H1 (cell line): ENCODE measurements around the gene TMEM129. TPM values are rescaled to one million over a fixed set of nuclear protein-coding genes. Genes with fewer than 3 reads are reported as not detected.

Source experiments
- ATF2 ChIP-seq: IDR thresholded peaks from 2 replicates; pipeline ENCODE4 v1.6.1; 2012; ENCODE audit warnings: low read length, inconsistent platforms
- polyA plus RNA-seq, 7 experiments: library from polyadenylated mRNA; depleted of rRNA in 3 of 7; stranded (reverse) in 5 of 7; unstranded in 2 of 7; fragments of >200 nt in 5 of 7; fragments of 200-250 nt in 2 of 7; gene quantifications; 1 replicate in 5 of 7; 2 replicates in 1 of 7; 4 replicates in 1 of 7; pipeline versions ENCODE4 v1.2.1 to v1.2.3, GENCODE V29; 2011 to 2013; ENCODE audit warnings: missing spikeins in 2 of 7, mixed read lengths in 2 of 7
- total RNA-seq: library from RNA; stranded (reverse); fragmentation: NEBNext Ultra II Directional; extraction: Animal tissue kit (Norgen Biotek cat#: 25700); gene quantifications from 2 replicates; pipeline ENCODE4 v1.2.1, GENCODE V29; 2021

TMEM129 gene
- total and polyA plus RNA-seq, 2 of the 8 experiments (the other 6 are each of a cell fraction or from before 2014, with no cell fraction given), result 31.5 to 58.7 TPM

GRCh38 chr4:1723131-1723801 lies 2.1 kb upstream of the TMEM129 start (continued):
- no peak for TF ChIP-seq ATF2
